GM19372 (cell line): ENCODE results near the gene PLXNB3.
A peak's percentile ranks its signal among the peaks of the same experiment; 100 is the strongest.
"Not testable (repeated sequence)": the region's sequence is repeated elsewhere in the genome, so short reads cannot be mapped to it uniquely, and the experiment has no call there.

Experiments used
- ATAC-seq: cut with Tn5 transposase; IDR thresholded peaks from one replicate; pipeline ENCODE4 v1.9.1; 2021; ENCODE audit warnings: mild to moderate bottlenecking, low read depth, moderate library complexity; ENCODE audit not compliant: unreplicated experiment

Gene PLXNB3

DNA sequence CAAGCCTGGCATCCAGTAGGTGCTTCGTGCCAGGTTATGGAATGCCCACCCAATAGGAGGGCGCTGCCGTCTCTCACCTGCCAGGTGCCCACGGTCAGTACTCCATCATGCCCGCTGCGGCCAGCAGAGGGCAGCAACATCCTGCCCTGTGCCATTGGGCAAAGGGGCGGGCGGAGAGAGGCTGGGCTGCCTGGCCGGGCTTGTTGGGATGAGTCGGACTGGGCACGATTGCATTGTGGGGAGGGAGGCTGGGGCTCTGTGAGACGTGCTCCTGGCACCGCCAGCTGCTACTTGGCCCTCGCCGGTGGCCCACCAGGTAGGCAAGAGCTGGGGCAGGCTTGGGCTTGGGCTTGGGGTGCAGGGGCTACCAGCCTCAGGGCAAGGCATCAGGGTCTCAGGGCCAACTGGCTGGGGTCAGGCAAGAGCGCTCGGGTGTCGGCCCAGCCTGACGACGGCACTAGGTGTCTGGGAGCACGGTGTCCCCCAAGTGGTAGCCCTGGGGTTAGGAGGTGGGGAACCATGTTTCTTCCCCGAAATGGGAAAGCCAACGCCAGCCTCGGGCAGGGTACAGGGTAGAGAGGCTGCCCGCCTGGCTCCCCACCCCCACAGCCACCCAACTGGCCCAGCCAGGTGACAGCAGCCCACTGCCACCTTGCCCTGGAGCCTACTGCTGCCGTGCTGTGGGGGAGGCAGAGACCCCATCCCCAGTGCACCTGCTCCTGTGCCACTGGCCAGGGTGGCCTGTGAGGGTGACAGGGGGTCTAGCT lies at the start of gene PLXNB3:
TSS of gene PLXNB3 (plus strand) at position 261 of the 767 bp plus-strand sequence. CDS start 1,287 bp downstream, outside the sequence.
- ATAC-seq: no peak

DNA sequence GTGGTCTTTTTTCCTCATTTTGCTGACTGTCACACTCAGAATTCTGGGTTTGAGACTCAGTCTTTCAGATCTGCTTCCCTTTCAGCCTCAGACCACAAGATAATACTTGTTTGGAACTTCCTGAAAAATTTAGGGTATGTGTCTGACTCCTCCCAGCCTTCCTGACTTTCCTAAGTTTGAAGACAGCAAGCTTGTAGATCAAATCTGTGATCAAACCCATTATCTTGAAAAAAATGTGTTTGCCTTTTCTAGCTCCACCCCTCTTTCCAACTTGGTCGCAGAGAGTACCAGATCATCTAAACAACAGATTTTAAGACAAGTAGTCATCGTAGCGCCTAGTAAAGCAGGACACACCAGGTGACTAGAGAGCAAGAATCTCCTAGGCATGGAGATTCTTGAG lies 49.8 kb upstream of the PLXNB3 start:
- ATAC-seq: no peak

DNA sequence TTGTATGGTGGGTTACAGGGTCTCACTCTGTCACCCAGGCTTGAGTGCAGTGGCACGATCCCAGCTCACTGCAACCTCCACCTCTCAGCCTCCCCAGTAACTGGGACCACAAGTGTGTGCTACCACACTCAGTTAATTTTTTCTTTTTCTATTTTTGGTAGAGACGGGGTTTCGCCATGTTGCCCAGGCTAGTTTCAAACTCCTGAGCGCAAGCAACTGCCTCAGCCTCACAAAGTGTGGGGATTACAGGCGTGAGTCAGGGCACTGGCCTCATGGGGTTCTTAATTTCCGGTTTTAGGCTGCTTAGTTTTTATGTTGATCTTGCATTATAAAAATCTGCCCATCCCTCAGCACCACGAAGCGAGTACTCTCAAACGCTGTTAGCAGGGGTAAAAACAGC lies 46.6 kb upstream of the PLXNB3 start:
- no peak for ATAC-seq

DNA sequence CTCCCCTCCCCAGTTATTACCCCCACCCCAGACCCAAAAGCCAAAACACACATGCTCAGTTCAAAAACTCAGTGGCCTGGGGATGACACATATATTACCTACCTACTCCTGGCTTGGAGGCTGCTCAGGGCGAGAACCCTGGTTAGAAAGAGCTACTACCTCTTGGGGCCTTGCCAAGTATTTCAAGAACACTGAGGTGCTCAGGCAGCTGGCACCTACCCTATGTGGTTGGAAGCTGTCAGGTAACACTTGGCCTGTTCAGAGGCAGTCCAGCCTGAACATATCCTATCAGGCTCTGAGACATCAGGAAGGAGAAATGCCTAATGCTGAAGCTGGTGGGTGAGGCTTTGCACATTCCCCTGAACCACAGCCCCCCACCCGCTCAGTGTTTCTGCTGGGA lies 44.8 kb upstream of the PLXNB3 start:
- ATAC-seq: no peak

DNA sequence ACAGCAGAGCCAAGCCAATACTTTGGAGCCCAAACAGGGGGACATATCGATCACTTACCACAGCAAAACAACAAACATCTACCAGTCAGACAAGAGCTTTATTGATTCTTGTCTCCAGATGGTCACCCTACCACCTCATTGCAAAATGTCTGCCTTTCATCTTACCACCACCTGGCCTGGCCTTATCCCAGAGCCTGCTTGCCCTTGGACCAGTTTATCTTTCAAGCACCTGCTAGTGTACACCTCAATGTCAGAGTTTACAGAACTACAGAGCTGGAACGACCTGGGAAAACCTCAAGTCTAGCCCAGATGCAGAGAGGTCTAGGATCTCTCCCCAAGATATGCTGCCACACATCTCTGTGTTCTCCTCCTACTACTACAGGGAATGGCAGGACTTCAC lies 44.3 kb upstream of the PLXNB3 start:
- no peak for ATAC-seq

DNA sequence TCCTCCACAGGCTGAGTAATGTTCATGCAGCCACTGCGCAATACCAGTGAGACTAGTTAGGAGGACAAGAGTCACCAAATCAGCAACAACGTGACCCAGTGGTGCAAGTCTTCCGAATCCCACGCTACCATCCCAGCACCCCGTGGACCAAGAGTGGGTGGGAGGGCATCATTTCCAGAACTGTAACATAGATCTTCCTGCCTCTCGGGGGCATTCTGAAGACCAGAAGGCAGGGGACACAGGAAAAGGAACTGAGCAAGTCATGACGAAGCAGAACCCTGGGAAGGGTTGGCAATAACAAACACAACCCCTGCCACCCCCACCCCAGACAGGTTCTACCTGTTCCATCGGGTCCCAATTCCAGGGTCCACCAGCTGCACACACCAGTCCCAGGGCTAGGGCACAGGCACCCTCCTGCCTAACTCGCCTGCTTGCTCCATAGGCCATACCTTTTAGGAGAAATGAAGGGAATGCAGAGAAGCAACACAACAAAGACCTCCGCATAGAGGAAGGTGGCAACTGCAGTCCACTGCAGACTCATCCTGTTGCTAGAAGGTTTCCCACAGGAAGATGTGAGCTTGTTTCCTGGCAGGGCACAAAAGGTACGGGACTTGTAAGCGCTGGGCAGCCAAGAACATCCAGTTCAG lies 41.2 kb upstream of the PLXNB3 start:
- ATAC-seq: no peak

DNA sequence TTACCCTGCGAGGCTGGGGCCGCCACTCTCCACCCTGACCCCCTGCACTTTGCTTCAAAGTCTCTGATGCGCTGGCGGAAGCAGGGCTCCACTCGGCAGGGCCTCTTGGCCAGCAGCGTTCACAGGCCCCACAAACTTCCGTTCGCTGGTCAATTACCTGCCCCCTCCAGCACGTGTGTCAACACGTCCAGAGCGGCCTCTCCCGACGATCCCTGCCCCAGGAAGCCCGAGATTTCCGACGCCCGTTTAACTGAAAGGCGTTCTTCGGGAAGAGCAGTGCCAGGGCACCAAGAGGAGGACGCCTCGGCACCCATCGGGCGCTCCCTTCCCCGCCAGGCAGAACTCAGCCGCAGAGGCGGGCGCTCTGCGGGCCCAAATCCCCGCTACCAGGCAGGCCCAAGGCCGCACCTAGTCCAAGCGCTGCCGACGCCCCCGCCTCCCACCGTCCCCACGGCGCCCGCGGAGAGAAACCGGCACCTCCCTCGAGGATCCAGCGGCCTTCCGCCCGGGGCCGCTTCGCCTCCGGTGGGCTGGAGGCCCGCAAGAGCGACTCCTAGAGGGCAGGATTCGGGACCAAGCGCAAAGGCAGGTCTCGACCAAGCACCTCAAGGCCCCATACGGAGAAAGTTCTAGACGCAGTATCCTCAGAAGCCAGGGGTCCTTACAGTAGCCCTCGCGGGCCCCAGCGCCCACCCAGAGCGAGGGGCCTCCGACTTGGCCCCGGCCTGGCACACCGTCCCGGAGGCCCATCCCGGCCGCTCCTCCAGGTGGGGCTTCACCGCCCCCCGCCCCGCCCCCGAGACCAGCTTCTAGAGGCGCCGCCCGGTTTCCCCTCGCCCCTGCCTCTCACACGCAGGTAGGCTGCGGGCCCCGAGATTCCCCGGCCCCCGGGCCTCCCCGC lies 40.4 kb upstream of the PLXNB3 start:
- ATAC-seq: peak; percentile 15

DNA sequence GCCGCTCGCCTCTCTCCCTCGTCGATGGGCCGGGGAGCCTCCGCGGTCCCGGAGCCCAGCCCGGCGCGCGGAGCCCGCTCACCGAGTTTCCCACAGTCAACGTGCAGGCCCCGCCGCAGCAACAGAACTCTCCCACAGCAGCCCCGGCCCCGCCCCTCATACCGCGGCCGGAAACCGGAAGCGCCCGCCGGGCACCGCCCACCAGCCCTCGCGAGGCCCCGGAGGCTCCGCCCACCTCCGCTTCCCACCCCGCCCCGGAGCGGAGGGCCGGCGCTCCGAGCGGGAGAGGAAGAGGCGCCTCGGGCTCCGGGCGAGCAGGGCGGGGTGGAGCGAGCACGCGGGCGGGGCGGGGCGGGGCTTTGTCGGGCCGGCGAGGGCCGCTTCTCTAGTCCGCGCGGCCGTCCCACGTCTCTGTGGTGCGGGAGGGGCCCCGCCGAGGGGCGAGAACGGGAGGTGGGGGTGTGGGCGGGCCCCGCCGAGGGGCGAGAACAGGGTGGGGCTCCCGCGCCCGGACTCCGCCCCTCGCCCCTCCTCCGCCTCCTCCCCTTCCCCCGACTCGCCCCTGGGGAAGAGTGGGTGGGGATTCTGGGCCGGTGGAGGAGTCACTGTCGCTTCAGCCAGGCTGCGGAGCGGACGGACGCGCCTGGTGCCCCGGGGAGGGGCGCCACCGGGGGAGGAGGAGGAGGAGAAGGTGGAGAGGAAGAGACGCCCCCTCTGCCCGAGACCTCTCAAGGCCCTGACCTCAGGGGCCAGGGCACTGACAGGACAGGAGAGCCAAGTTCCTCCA lies 39.6 kb upstream of the PLXNB3 start, which contains the start of the genes ABCD1 and BCAP31:
TSS of gene ABCD1 (plus strand) at position 605 of the 787 bp plus-strand sequence. CDS start 411 bp downstream, outside the sequence.
TSS of gene BCAP31 (minus strand) at position 136 of the 787 bp plus-strand sequence. CDS start 1,143 bp downstream, outside the sequence.
- ATAC-seq: peak; percentile 57

DNA sequence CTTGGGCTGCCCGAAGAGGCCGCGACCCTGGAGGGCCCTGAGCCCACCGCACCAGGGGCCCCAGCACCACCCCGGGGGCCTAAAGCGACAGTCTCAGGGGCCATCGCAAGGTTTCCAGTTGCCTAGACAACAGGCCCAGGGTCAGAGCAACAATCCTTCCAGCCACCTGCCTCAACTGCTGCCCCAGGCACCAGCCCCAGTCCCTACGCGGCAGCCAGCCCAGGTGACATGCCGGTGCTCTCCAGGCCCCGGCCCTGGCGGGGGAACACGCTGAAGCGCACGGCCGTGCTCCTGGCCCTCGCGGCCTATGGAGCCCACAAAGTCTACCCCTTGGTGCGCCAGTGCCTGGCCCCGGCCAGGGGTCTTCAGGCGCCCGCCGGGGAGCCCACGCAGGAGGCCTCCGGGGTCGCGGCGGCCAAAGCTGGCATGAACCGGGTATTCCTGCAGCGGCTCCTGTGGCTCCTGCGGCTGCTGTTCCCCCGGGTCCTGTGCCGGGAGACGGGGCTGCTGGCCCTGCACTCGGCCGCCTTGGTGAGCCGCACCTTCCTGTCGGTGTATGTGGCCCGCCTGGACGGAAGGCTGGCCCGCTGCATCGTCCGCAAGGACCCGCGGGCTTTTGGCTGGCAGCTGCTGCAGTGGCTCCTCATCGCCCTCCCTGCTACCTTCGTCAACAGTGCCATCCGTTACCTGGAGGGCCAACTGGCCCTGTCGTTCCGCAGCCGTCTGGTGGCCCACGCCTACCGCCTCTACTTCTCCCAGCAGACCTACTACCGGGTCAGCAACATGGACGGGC lies 38.8 kb upstream of the PLXNB3 start:
- no peak for ATAC-seq

DNA sequence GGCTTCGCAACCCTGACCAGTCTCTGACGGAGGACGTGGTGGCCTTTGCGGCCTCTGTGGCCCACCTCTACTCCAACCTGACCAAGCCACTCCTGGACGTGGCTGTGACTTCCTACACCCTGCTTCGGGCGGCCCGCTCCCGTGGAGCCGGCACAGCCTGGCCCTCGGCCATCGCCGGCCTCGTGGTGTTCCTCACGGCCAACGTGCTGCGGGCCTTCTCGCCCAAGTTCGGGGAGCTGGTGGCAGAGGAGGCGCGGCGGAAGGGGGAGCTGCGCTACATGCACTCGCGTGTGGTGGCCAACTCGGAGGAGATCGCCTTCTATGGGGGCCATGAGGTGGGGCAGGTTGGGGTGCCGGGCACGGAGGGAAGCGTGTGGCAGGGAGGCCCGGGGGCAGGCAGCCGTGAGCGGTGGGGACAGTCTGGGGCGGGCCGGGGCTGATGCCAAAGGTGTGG lies 38.2 kb upstream of the PLXNB3 start:
- ATAC-seq: no peak

DNA sequence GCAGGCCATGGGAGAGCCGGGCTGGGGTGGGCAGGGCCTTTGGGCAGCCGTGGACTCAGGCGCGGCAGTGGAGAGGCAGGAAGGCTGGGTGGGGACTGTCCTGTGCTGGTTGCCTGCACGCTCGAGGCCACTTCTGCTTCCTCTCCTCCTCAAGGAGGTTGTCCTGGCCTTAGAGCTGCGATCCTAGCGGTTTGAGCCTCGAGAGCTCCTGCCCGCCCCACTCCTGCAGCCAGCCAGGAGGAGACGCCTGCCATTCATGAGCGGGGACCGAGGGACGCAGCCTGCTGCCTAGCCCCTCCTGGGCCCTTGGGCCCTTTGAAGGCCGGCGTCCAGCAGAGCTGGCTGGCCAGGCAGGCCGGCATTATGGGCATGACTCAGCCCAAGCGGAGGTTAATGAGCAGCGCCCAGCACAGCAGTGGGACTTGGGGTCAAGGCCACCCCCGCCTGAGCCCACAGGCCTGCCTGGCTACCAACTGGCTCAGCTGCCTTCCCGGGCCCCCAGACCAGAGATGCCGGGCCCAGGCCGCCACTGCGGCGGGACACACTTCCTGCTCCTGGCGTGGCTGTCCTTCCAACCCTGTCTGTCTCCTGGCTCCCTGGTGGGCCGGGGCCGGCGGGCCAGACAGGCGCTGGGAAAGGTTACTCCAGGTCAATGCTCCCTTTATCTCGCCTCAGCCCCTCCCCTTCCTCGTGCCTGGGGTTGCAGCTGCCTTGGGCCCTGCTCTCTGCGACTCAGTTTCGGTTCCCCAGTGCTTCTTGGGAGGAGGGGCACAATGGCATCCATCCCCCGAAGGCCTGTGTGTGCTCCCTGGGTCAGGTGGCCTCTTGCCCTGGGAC lies 37.5 kb upstream of the PLXNB3 start:
- ATAC-seq: peak; percentile 33

DNA sequence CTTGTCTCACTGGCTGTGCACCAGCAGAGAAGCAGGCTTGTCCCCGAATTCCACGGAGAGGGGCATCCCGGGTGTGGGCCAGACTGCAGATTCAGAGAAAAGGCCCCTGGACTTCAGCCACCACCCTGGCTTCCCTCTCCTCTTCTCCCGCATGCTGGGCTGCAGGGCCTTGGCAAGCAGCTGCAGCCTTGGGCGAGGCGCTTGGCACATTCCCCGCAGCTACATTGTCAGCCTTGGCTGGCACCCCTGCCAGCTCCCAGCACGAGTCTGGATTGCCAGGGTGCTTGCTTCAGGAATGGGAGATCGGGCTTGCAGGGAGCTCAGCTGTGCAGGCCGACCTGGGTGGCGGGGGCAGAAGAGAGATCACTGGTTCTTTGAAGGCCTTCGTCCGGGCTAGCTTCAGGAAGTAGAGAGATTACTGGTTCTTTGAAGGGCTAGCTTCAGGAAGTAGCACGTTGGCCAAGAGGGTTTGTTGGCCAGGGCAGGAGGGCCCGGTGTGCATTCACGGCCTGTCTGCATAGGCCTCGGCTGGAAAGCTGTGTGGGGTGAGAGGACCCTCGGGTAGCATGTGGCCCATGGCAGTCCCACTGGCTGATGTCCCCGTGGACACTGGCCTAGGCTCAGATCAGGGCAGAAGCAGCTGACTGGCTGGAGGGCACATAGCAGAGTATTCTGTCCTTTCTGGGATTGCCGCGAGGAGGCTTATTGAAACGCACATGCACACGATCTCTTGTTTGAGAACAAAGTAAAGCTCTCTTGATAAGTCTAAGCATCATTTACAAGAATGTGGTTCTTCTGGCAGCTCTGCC lies 36.7 kb upstream of the PLXNB3 start:
- ATAC-seq: no peak

DNA sequence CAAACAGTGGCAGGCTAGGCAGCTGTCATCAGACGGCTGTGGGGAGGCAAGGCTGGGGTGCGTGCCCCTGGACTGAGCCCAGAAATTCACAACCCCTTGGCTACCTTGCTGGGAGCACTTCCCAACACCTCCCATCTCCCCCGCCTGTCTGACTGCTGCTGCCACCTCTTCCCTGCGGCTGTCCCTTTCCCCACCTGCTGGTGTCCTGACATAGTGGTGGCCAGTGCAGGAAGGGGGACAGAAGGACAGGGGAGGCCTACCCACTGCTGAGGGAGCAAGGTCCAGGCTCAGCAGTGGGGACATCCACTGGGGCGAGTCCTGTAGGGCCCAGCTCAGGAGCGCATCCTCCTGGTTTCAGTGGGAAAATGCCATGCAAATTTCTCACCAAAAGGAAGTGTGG lies 36.0 kb upstream of the PLXNB3 start:
- no peak for ATAC-seq

DNA sequence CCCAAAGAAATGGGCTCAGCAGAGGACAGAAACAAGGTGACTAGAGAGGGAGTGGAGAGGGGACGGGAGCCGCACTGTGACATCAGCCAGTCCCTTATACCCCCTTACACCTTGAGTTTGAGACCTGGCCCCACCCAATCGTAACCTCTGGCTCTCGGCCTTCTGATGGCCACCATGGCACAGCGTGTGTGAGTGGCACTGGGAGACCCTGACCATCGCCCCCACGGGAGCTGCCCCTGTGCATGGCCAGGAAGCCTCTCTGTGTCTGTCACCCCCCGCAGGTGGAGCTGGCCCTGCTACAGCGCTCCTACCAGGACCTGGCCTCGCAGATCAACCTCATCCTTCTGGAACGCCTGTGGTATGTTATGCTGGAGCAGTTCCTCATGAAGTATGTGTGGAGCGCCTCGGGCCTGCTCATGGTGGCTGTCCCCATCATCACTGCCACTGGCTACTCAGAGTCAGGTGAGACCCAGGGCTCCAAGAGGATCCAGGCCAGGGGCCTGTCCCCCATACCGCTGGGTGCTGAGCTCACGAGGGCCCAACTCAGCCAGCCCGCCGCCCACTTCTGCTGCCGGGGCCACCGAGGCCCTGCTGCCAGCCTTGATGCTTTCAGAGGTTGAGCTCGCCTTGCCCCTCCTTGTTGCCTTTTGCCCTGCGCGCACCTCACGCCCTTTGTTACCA lies 35.0 kb upstream of the PLXNB3 start:
- no peak for ATAC-seq

DNA sequence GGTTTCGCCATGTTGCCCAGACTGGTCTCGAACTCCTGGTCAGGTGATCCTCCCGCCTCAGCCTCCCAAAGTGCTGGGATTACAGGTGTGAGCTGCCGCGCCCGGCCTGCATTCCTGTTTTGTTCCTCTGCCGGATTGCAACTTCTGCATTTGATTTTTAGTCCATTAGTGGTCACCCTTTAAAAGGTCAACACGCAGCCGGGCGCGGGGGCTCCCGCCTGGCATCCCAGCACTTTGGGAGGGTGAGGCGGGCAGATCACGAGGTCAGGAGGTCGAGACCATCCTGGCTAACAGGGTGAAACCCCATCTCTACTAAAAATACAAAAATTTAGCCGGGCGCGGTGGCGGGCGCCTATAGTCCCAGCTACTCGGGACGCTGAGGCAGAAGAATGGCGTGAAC lies 33.9 kb upstream of the PLXNB3 start:
- ATAC-seq: not testable (repeated sequence)

DNA sequence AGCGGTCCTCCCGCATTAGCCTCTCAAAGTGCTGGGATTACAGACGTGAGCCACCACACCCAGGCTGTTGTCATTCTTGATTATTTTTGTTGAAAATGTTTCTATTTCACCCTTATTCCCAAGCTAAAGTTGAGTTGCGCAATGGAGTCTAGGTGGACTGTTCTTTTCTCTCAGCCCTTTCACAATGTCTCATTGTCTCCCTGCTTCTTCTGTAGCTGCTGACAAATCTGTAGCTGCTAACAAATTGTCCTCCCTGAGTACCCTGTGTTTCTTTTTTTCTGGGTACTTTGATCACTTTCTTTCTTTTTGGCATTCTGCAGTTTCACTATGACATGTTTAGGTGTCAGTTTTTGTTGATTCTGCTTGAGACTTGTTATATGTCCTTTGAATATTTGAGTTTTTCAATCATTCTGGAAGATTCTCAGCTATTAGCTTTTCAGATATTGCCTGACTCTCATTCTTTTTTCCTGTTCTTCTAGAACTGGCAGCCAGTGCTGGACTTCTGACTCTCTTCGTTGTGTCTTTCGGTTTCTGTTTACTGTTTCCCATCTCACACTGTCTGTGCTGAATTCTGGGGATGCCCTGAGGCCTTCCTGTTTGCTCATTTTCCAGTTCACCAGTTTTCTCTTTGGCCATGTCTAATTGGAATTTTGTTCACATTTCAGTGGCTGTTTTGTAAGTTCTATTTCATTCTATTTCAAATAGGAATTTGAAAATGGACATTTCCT lies 32.8 kb upstream of the PLXNB3 start:
- ATAC-seq: no peak
